Mucosa of descending colon (tissue), 3 donors: Measurements from ENCODE around the gene YPEL1. TPM values are rescaled to one million over a fixed set of nuclear protein-coding genes. Genes with fewer than 3 reads are reported as not detected.
"Not testable (repeated sequence)": the region's sequence is repeated elsewhere in the genome, so short reads cannot be mapped to it uniquely, and the experiment has no call there.

Experiments used
- ATAC-seq: fragments of 200-7000 bp; cut with Tn5 transposase; one replicate; pipeline ENCODE4 v1.9.1; 2020; ENCODE audit warnings: mild to moderate bottlenecking, moderate library complexity
- DNase-seq, 3 donors: peaks; one replicate each; pipeline ENCODE4 v3.0.0-alpha.2; 2020
- H3K36me3 ChIP-seq: fragments of 200-600 bp; one replicate; pipeline ENCODE4 v1.8.0; 2021; ENCODE audit warnings: low read depth, mild to moderate bottlenecking
- H3K4me1 ChIP-seq: fragments of 200-600 bp; one replicate; pipeline ENCODE4 v1.8.0; 2021; ENCODE audit warnings: low read depth, mild to moderate bottlenecking
- H3K4me3 ChIP-seq: fragments of 200-600 bp; one replicate; pipeline ENCODE4 v1.8.0; 2021; ENCODE audit warnings: mild to moderate bottlenecking
- H3K9me3 ChIP-seq: fragments of 200-600 bp; one replicate; pipeline ENCODE4 v1.8.0; 2021; ENCODE audit warnings: mild to moderate bottlenecking
- CTCF ChIP-seq: fragments of 200-600 bp; IDR thresholded peaks from one replicate; pipeline ENCODE4 v1.8.0; 2022; ENCODE audit warnings: antibody characterized with exemption, mild to moderate bottlenecking
- intact Hi-C, 2 donors: fragments of 100-400 bp; cut with DNase I in 1 of 2; cut with micrococcal nuclease in 1 of 2; formaldehyde crosslinking; loops; one replicate each; pipeline versions ENCODE4 v1.11.0 to v1.11.1; 2022; cut with DNase I, micrococcal nuclease
- total RNA-seq, 3 donors: library from RNA; stranded (reverse); fragmentation: NEBNext Ultra II Directional in 2 of 3; extraction: Animal tissue kit (Norgen Biotek cat#: 25700) in 2 of 3; gene quantifications; one replicate each; pipeline versions ENCODE4 v1.2.1 to v1.2.4, GENCODE V29; 2021 to 2023
- donor health status: DM: no; HTN: no; CAD: no; lungs with moderate emphysema.
- donor health status: DM: no; HTN: no; CAD: no.
- donor health status: DM: no; HTN: yes; CAD: no.

YPEL1 gene
- total RNA-seq, 3 donors from 2014 or later: 2.7 to 6.8 (median 2.8) TPM

DNA sequence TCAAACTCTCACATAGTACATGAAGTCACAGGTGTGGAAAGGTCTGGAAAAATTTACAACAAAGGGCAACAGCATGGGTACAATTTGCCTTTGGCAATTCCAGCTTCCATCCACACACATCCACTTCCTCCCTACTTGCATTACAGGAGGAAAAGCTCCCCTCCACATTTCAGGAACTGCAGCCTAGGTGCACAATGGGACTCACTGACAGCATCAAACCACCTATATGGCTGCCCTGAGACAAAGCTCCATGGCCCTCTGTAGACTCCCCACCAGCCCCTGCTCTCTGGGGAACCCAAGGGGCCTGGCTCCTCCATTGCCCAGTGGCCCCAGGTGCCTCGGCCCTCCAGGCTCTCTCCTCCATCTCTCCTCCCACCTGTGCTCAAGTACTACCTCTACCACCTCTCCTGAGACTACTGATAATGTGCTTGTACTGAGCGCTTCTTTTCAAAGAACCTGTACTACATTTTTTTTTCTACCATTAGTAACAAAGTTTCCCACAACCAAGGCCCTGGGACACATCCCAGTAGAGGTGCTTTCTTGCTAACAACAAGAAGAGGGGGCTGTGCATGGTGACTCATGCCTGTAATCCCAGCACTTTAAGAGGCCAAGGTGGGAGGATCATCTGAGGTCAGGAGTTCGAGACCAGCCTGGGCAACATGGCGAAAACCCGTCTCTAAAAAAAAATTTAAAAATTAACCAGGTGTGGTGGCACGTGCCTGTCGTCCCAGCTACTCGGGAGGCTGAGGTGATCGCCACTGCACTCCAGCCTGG is 4.9 kb downstream of the YPEL1 start:
- intact Hi-C loops: no loop called here
- peaks cover 8% of the 10 kb centered on the region for H3K4me1 ChIP-seq
- no peak for TF ChIP-seq CTCF
- no peak for ATAC-seq
- no peak for DNase-seq
- no peaks in the 10 kb centered on the region for H3K9me3 ChIP-seq
- H3K36me3 ChIP-seq: no peaks in the 10 kb centered on the region
- H3K4me3 ChIP-seq: no peak overlapping the region

DNA sequence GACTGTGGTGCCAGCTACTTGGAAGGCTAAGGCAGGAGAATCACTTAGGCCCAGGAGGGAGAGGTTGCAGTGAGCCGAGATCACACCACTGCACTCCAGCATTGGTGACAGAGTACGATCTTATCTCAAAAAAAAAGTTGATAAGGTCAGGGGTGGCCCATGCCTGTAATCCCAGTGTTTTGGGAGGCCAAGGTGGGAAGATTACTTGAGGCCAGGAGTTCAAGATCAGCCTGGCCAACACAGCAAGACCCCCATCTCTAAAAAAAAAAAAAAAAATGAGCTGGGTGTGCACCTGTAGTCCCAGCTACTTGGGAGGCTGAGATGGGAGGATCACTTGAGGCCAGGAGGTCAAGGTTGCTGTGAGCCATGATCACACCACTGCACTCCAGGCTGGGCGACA is 6.4 kb downstream of the YPEL1 start:
- intact Hi-C loops, H3K36me3 ChIP-seq, ATAC-seq, DNase-seq, H3K4me1 ChIP-seq, H3K9me3 ChIP-seq, H3K4me3 ChIP-seq: not testable (repeated sequence)

DNA sequence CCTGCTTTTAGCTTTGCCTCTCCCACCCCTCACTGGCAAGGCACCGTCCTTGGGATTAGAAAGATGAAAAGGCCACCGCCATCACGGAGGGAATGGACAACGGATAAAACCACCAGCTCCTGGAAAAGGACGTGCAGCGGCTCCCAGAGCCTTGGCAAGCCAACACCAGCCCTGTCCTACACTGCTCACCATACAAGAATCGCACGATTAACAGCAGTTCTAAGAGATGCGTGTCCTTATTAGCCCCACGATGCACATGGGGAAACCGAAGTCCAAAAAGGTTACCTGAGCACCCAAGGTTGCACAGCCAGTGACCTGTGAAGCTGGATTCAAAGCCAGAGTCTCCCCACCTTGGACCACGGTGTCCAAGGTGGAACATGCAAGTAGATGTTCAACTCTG is 7.3 kb downstream of the YPEL1 start:
- Histone ChIP-seq H3K4me3 (no peak overlapping the region), H3K9me3 (no peaks in the 10 kb centered on the region), H3K4me1 (no peaks in the 10 kb centered on the region), H3K36me3 (no peaks in the 10 kb centered on the region)
- no peak for TF ChIP-seq CTCF
- DNase-seq (no peak), ATAC-seq (no peak)
- intact Hi-C loops: no loop called here

DNA sequence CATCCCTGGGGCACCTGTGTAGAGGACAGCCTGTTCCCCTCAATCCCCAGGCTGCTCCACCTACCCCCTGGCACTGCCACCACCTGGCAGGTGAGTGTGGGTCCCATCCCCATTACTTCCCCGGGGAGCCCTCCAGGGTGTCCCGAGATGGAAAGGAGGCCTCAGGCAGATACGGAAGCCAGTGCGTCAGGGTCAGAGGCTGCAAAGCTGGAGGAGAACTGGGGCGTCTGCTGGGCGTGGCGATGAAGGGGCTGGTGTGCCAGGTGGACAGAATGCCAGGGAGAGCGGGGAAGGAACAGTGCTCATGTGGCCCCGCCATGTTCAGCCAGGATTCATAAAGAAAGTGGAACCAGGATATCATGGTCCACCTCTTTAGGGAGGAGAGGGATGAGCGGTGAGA is 7.8 kb downstream of the YPEL1 start:
- DNase-seq (no peak), ATAC-seq (no peak)
- no peaks in the 10 kb centered on the region for H3K9me3 ChIP-seq
- no peaks in the 10 kb centered on the region for H3K36me3 ChIP-seq
- TF ChIP-seq CTCF: no peak
- H3K4me3 ChIP-seq: no peak overlapping the region
- intact Hi-C loops: no loop called here
- no peaks in the 10 kb centered on the region for H3K4me1 ChIP-seq

GRCh38 chr22:21727159-21727558 is 8.4 kb downstream of the YPEL1 start:
- H3K36me3 ChIP-seq: no peaks in the 10 kb centered on the region
- ATAC-seq (no peak), DNase-seq (no peak)
- no peaks in the 10 kb centered on the region for H3K9me3 ChIP-seq
- TF ChIP-seq CTCF: no peak
- intact Hi-C loops: no loop called here
- no peak overlapping the region for H3K4me3 ChIP-seq
- H3K4me1 ChIP-seq: no peaks in the 10 kb centered on the region

DNA sequence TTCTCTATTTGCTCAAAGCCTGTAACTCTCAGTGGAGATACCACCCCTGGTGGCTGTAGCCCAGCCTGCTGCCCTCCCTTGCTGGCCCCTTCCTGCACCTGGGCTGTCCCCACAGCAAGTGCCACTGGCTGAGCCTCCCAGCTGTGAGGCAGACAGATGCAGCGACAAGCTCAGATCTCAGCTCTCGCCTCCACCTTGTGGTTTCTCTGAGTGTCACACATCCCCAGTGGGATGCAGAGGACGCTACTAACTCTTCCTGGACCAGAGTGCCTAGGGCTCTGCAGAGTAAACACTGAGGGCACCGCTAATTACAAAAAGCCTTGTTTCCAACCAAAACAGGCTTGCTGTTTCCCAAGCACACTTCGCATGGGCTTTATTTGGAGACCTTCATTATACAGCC is 8.9 kb downstream of the YPEL1 start:
- TF ChIP-seq CTCF: no peak
- no peak for DNase-seq
- no peaks in the 10 kb centered on the region for H3K9me3 ChIP-seq
- H3K4me3 ChIP-seq: no peak overlapping the region
- intact Hi-C loops: no loop called here
- no peaks in the 10 kb centered on the region for H3K36me3 ChIP-seq
- no peaks in the 10 kb centered on the region for H3K4me1 ChIP-seq
- ATAC-seq: peak; percentile 62
